GM19351 (cell line): ENCODE measurements around the gene EIF3F.

Experiments
- ATAC-seq: cut with Tn5 transposase; IDR thresholded peaks from one replicate; pipeline ENCODE4 v1.9.1; 2021; ENCODE audit warnings: mild to moderate bottlenecking, moderate library complexity; ENCODE audit not compliant: unreplicated experiment

Gene EIF3F

GRCh38 chr11:8038811-8039529, 51.8 kb downstream of the EIF3F start:
- no peak for ATAC-seq

DNA sequence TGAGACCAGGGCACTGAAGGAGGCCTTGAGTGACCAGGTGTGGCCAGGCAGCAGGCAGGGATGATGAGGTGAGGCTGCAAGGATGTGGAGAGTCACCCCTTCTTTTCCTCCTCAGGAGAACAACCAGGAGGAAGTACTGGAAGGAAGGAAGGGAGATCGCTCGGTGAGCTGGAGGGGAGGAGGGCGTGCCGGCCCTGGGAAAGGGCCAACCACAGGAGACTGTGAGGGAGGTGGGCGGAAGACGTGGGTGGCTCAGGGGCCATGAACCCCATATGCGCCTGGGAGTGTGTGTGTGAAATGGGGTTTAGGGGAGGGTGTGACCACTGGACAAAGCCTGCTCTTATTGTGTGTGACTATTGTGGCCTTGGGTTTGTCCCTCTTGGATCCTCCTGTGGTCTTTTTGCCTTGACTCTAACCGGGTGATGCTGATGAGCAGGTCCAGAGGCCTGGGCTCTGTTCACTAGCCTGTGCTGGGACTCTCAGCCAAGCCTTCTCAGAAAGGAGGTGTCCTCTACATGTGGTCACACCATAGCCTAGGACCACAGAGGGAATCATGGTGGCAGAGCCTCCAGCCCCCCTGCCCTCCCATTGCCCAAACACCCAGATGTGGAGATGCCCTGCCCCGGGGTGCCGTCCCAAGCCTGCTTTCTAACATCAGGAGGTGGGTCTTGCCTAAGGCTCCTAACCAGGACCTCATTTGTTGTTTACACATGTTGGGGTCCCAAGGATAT, 52.6 kb downstream of the EIF3F start:
- no peak for ATAC-seq

DNA sequence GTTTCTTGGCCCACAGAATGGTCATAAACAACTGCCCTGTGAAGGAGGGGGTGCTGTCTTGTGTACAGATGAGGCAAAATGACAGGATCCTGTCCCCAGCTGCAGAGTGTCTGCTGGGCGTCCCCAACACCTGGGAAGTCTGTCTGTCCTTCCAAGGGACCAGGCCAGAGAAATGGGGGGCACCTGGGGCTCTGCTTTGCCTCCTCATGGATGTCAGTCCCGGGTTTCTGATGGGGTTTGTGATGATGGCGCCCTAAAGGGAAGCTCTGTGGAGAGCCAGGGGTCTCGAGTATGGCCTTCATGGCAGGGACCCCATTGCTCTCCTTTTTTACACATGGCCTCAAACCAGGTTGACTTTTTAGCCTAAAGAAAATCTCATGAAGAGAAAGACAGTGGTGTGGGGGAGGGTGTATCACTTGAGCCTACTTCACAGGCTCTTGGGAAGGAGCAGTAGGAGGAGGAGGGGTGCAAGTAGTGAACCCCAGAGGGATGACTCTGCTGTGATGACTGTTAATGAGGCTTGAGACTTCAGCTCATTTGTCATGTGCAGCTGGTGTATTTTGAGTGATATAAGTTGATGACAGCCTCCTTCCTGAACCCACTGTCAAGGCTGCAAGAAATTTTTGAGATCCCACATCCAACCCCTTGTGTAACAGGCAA, 53.3 kb downstream of the EIF3F start:
- ATAC-seq, result no peak

GRCh38 chr11:8040921-8041285, 53.8 kb downstream of the EIF3F start:
- ATAC-seq, result no peak

- ATAC-seq, result no peak
Measured at GRCh38 chr11:8041576-8041975, 54.4 kb downstream of the EIF3F start.

- no peak for ATAC-seq
Measured at GRCh38 chr11:8043756-8044155, 56.6 kb downstream of the EIF3F start.

DNA sequence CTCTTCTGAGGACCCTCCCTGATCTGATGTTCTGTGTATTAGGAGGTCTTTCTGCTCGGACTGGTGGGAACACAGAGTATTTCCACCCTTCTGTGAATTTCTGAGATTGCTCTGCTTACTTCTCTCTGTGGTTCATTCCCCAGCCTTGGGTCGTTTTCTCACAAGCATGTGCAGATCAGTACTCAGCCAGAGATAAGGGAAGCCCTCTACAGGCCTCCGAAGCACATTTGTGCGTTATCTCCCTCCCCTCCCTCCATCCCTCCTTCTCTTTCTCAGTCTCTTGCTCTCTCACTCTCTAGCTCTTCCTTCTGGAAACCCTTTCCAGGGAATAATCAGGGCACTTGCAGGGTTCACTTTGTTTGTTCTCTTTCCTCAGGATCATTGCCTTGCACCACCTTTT, 58.7 kb downstream of the EIF3F start:
- no peak for ATAC-seq

GRCh38 chr11:8047382-8047781, 60.2 kb downstream of the EIF3F start:
- no peak for ATAC-seq

DNA sequence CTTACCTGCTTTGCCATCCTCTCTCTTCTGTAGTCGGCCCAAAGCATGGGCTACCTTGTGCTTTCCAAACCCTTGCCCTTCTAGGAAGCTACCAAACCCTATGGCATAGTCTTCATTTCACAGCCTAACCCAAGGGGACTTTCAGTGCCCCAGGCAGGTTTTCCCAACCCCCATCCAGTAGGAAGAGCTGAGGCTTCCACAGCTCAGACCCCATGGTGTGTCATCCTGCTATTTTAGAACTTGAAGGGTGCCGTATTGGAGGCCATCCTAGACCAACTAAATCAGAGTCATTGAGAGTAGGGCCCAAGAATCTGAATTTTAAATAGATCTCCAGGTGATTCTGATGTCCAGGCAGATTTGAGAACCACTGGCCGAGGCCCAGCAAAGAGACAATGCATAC, 61.9 kb downstream of the EIF3F start:
- no peak for ATAC-seq
